NCI-H187 treated with DMSO at 0.1 percent for 48 hours (cell line): ENCODE measurements around the gene FCRLB.
"Not testable (repeated sequence)": the region's sequence is repeated elsewhere in the genome, so short reads cannot be mapped to it uniquely, and the experiment has no call there.

ENCODE experiments used
- DNase-seq: peaks from one replicate; lab custom pipeline; 2025; lab: John Stamatoyannopoulos, UW

The FCRLB gene

DNA sequence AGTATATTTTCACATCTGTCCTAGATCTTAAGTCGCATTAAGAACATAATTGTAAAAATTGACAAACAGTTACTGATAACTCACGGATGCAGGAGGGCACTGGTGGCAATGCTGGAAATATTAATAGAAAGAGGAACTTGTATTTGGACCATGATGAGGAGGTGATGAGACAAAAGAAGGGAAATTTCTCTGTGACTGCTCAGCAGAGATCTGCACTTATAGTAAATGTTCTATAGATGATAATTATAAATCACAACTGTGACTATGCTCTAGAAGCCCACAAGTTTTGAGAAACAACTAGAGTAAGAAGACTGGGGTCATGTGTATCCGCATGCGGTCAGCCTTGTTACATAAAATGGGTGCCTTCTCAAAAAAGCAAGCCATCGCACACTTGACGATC, 19.6 kb downstream of the FCRLB start:
- DNase-seq: no peak

DNA sequence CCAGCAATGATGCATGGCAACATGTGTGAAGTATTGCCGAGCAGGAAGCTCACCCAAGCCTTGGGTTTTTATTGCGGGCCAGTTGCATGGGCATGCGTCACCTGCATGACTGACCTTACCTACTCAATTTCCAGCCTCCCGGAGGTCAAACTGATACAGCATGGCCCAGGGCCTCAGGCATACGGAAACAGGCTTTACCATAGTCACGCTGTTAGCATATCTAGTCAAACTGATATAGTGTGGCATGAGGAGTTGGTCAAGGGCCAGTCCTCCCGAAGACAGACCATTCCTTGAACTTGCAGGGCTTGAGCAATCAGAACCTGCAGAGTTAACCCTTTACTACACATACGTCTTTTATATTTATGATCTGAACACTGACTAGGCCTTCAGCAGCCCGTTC, 21.9 kb downstream of the FCRLB start:
- DNase-seq: no peak

DNA sequence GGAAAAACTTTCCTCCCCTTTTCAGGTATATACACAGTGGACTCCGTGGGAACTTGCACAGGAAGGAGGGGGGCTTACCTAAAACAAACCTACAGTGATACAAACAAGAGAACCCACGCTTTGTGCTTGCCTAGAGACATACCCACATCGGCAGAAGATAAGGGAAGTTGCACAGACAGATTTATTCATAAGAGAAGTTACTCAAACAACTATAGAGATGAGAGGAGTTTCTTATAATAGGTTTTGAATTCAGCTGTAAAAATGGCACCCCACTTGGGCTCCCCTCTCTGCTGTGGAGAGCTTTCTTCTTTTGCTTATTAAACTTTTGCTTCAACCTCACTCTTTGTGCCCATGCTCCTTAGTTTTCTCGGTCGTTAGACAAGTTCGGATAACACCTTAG, 26.5 kb downstream of the FCRLB start:
- no peak for DNase-seq

DNA sequence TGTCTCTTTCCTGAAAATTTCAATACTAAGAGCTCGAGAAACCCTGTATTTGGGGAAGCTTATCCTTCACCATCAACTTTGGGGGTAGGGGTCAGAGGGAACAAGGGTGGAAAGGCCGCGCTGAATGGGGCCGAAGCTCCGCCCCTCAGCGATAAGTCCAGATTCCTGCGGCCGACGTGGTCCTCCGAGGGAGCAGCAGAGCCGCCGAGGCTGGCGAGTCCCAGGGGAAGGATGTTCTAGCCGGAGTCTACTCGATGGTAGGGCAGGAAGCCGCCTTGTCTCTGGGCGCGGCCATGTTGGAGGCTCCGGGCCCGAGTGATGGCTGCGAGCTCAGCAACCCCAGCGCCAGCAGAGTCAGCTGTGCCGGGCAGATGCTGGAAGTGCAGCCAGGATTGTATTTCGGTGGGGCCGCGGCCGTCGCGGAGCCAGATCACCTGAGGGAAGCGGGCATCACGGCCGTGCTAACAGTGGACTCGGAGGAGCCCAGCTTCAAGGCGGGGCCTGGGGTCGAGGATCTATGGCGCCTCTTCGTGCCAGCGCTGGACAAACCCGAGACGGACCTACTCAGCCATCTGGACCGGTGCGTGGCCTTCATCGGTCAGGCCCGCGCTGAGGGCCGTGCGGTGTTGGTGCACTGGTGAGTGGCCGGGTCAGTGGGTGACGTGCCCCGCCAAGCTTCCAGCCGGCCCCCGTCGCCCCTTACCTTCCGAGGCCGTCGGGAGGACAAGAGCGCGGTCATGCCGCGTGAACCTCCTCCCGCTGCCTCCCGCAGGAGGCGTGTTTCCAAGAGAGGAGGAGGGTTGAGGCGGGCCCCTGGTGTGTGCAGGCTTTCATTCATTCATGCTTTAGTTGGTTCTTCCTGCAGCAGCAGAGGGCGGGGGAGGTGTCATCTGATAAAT, 28.4 kb downstream of the FCRLB start, which contains the start of gene DUSP12:
DUSP12 (plus strand) TSS at position 278 of the 899 bp plus-strand sequence; CDS start at position 294, 16 bp downstream.
- peak; percentile 97 for DNase-seq

DNA sequence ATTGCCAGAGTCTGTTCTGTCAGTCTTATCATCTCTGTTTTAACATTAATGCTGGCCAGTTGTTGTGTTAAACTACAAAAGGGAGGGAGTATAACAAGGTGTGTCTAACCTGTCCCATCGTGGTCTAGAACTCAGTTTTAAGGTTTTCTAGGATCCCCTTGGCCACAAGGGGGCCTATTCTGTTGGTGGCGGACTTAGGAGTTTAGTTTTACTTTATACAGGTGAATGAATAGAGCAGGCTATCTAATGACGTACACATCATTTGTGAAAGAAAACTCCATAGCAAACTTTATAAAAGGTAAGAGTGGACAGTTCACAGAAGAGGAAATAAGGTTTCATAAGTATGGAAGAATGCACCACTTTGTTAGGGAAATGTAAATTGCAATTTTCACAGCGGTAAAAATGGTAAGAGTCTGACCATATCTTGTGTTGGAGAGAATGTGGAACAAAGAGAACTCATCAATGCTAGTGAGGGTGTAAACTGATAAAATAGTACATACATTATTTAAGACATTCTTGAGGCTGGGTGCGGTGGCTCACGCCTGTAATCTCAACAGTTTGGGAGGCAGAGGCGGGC, 42.3 kb downstream of the FCRLB start:
- no peak for DNase-seq

DNA sequence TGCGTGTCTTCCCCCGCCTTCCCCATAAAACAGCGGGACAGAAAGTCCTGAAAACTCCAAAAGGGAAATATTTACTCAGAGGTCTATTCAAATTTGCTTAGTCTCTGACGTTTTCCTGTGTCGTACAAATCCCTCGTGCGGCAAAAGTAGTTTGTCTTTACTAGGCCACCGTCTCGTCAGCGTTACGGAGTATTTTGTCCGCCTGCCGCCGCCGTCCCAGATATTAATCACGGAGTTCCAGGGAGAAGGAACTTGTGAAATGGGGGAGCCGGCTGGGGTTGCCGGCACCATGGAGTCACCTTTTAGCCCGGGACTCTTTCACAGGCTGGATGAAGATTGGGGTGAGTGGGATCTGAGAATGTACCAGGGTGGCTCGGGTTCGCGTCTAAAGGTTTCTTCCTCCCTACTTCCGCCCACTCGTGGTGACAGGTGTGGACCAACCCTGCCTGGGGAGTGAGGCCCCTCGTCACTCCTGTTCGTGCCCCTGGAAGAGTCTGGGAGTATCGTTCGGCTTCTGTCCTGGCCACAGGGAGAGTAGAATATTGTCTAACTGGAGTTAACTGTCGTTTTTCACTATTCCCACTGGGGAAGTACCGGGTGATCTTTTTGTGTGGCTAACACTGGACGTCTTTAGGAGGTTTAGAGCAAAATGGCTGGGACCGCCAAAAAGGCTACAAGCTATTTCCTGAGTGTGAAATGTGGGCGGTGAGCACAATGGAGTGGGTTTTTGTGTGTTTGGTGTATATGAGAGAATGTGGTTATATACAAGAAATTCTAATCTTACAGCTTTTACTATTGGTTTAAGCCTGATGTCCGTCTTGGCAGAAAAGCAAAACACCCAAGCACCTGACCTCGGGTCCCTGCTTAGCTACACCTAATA, 45.0 kb downstream of the FCRLB start, which contains the start of gene ATF6:
ATF6 (plus strand) TSS at position 219 of the 880 bp plus-strand sequence; CDS start at position 260, 41 bp downstream.
- DNase-seq: peak; percentile 84

DNA sequence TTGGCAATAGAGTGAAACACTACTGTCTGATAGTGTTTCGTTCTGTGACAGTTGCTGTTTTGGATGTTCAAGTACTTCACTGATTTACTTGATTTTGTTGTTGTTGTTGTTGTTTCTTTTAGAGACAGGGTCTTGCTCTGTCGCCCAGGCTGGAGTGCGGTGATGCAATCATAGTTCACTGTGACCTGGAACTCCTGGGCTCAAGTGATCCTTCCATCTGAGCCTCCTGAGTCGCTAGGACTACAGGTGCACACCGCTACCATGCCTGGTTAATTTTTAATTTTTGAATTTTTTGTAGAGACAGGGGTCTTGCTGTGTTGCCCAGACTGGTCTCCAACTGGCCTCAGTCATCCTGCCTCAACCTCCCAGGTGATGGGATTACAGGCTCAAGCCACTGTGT, 47.1 kb downstream of the FCRLB start:
- no peak for DNase-seq

DNA sequence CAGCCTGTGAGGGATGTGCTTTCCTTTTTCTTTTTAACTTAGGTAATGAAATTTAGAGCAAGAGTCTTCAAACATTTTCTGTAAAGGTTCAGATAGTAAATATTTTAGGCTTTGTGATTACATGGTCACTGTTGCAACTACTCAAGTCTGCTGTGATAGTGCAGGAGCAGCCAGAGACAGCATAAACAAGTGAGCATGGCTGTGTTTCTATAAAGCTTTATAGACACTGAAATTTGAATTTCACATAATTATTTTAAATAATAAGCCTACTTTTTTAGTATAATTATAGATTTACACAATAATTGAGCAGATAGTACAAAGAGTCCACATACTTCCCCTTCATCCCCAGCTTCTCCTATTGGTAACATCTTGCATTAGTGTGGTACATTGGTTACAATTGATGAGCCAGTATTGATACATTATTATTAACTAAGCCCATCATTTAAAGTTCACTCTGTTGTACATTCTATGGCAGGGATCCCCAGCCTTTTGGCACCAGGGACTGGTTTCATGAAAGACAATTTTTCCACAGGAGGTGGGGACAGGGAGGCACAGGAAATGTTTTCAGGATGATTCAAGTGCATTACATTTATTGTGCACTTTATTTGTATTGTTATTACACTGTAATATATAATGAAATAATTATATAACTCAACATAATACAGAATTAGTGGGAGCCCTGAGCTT, 47.8 kb downstream of the FCRLB start:
- DNase-seq: no peak

DNA sequence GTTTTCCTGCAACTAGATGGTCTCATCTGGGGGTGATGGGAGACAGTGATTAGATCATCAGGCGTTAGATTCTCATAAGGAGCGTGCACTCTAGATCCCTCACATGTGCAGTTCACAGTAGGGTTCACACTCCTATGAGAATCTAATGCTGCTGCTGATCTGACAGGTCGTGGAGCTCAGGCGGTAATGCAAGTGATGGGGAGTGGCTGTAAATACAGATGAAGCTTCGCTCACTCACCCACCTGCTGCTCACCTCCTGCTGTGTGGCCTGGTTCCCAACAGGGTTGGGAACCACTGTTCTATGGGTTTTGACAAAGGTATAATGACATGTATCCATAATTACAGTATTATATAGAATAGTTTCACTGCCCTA, 48.3 kb downstream of the FCRLB start:
- DNase-seq: not testable (repeated sequence)

DNA sequence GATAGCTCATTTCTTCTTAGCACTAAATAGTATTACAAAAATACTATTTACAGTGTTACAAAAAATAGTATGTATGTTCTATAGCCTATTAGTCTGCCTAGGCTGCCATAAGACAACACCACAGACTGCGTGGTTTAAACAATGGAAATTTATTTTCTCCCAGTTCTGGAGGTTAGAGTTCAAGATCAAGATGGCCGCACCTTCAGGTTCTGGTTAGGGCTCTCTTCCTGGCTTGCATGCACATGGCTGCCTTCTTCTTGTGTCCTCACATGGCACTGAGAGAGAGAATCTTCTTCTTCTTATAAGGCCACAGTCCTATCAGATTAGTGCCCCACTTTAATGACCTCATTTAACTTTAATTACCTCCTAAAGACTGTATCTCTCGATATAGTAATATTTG, 48.9 kb downstream of the FCRLB start:
- DNase-seq: no peak

DNA sequence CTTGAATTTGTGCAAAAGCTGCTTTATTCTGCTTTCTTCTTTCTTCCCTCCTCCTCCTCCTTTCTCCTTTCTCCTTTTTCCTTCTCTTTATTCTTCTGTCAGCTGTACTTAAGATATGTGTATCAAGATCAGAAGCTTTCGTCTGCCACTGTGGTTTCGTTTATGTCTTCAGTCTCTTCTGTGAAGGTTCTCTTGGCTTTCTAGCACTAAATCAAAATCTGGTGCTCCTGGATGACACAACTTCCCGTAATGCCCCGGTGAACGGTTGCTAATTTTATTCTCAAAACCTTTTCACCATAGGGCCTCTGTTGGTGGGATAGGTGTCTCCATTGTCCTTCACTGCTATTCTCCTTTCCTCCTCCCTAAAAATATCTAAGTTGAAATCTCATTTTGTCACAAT, 49.8 kb downstream of the FCRLB start:
- no peak for DNase-seq

DNA sequence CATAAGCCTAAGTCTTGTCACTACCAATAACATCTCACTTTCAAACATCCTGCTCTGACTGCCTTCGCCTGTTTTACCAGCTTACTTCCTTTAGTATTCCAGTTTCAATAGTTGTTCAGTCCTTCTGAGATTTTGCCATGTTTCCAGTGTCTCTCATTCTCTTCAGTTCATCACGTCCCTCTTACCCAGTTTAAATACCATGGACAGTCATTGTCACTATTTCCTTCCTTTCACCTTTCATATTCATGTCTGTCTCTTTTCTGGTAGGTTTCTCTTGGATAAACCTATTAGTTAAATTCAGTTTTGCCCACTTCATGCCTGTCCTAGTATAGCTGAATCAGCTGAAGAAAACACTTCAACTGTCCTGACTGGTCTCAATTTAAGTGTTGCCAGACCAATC, 50.6 kb downstream of the FCRLB start:
- no peak for DNase-seq

DNA sequence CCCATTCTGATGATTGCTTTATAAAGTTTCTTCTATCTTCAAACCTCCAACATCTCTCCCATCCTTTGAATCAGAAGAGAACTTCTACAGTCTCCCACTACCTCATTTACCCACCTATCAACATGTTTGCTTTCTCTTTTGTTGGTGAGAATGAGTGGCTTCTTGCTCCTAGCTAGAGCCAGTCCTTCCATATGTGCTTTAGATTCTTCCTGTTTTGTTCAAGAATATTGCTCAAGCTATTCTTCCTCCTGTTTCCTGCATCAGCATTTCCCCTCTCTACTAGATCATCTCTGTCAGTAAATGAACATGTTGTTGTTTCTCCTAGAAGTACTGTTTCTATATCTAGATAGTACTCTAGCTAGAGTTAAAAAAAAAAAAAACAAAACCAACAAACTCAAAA, 51.1 kb downstream of the FCRLB start:
- no peak for DNase-seq

DNA sequence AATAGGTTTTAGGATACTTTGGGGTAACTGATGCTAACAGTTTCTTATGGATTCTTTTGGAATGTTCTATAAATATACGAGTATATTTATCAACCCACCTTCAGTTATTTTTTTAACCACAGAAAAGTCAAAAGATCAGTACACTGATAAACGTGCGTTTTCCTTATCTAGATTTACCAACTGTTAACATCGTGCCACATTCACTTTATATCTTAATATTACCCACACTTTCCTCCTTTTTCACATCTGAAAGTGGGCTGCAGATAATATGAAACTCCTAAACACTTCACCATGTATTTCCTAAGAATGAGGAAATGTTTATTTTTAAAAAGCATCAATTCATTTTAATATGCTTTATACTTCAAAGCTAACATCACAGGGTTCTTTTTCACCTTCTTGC, 52.4 kb downstream of the FCRLB start:
- no peak for DNase-seq

DNA sequence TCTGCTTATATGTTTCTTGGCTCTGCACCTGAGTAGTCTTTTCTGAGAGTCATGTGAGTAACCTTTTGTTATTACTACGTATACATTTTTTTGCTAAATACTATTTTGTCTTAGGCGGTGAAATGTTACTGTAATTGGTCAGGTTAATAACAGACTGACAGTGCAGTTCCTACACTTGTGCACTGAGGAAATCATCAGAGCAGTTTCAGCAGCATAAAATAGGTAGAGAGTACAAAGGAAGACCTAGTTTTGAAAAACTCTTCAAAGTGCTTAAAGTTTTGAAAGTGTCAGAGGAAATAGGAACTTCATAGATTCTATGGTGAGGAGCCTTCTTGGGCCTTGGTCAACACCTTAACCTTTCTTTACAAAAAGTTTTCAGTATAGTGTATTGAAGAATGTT, 55.9 kb downstream of the FCRLB start:
- no peak for DNase-seq
